Activated T-helper 17 cell treated with anti-CD3 and anti-CD28 coated beads, Interleukin-2, amount 50 U/mL, for 72 hours (primary cell): Measurements from ENCODE around the gene GNL1. TPM values are rescaled to one million over a fixed set of nuclear protein-coding genes. Genes with fewer than 3 reads are reported as not detected.

Source experiments
- total RNA-seq, 2 donors: library from RNA; stranded (reverse); gene quantifications; one replicate each; pipeline ENCODE4 v1.2.3, GENCODE V29; 2022

The GNL1 gene
- total RNA-seq, 2 donors from 2014 or later: 102 to 117 TPM

Other genes starting within 250 kb of the GNL1 start
- gene TRIM39, start 229.6 kb downstream of the GNL1 start, total RNA-seq: 10 to 100 TPM; 12.4 to 16.1 TPM
- gene RPP21, start 211.3 kb downstream of the GNL1 start, total RNA-seq: 10 to 100 TPM; 20.8 to 22.9 TPM
- gene HLA-E, start 67.0 kb downstream of the GNL1 start, total RNA-seq: 100 to 1,000 TPM; 362 to 675 TPM
- 10 to 100 TPM; 22.1 to 23.1 TPM for gene PRR3, start 806 bp upstream of the GNL1 start, total RNA-seq
- 10 to 100 TPM; 65.0 to 98.2 TPM for gene ABCF1, start 15.0 kb upstream of the GNL1 start, total RNA-seq
- gene PPP1R10, start 60.8 kb upstream of the GNL1 start, total RNA-seq: 100 to 1,000 TPM in 1 of 2 donors, 10 to 100 TPM in 1; 85.9 to 101 TPM
- 10 to 100 TPM; 64.6 to 78.5 TPM for gene MRPS18B, start 61.4 kb upstream of the GNL1 start, total RNA-seq
- 10 to 100 TPM; 12.3 to 20.9 TPM for gene ATAT1, start 70.4 kb upstream of the GNL1 start, total RNA-seq
- 10 to 100 TPM; 24.8 to 36.7 TPM for gene C6orf136, start 90.6 kb upstream of the GNL1 start, total RNA-seq
- 10 to 100 TPM; 27.4 to 40.0 TPM for gene DHX16, start 116.5 kb upstream of the GNL1 start, total RNA-seq
- 100 to 1,000 TPM; 190 to 238 TPM for gene PPP1R18, start 130.2 kb upstream of the GNL1 start, total RNA-seq
- 10 to 100 TPM; 26.0 to 36.9 TPM for gene NRM, start 134.5 kb upstream of the GNL1 start, total RNA-seq
- 10 to 100 TPM; 57.4 to 82.1 TPM for gene MDC1, start 160.8 kb upstream of the GNL1 start, total RNA-seq
- 1,000 to 10,000 TPM; 1,139 to 1,437 TPM for gene TUBB, start 163.9 kb upstream of the GNL1 start, total RNA-seq
- 100 to 1,000 TPM; 152 to 161 TPM for gene FLOT1, start 186.2 kb upstream of the GNL1 start, total RNA-seq
- 100 to 1,000 TPM in 1 of 2 donors, 10 to 100 TPM in 1; 55.6 to 617 TPM for gene IER3, start 188.1 kb upstream of the GNL1 start, total RNA-seq